GM12864 (cell line): ENCODE results near the gene CD99L2.

Experiments used
- DNase-seq: peaks from one replicate; pipeline ENCODE4 v3.0.0-alpha.2; 2011; ENCODE audit warnings: low read depth
- H3K4me3 ChIP-seq: 2 replicates; pipeline ENCODE4 v1.5.1; 2011; ENCODE audit warnings: mild to moderate bottlenecking, low read depth, low read length, control low read depth
- CTCF ChIP-seq: IDR thresholded peaks from 2 replicates; pipeline ENCODE4 v1.5.1; 2011; ENCODE audit warnings: low read depth, mild to moderate bottlenecking, moderate library complexity, low read length, control low read depth, inconsistent platforms; ENCODE audit errors: missing control alignments

Gene CD99L2

GRCh38 chrX:150898343-150899190 is at the start of gene CD99L2:
Gene CD99L2 (minus strand): TSS chrX:150898668. CDS start chrX:150898588, 80 bp downstream.
- TF ChIP-seq CTCF, result no peak
- DNase-seq, result no peak
- H3K4me3 ChIP-seq, result peak within 1 kb of the TSS; percentile 70

GRCh38 chrX:150944233-150944632 is 45.8 kb upstream of the CD99L2 start:
- no peak overlapping the region for H3K4me3 ChIP-seq
- DNase-seq, result no peak
- no peak for TF ChIP-seq CTCF

- TF ChIP-seq CTCF, result no peak
- H3K4me3 ChIP-seq, result no peak overlapping the region
- no peak for DNase-seq
These were observed 44.6 kb upstream of the CD99L2 start for GRCh38 chrX:150942942-150943594.

GRCh38 chrX:150941580-150941979 is 43.1 kb upstream of the CD99L2 start:
- no peak for TF ChIP-seq CTCF
- no peak overlapping the region for H3K4me3 ChIP-seq
- DNase-seq, result no peak

- no peak for DNase-seq
- no peak overlapping the region for H3K4me3 ChIP-seq
- no peak for TF ChIP-seq CTCF
These were observed 42.5 kb upstream of the CD99L2 start for GRCh38 chrX:150940844-150941495.

GRCh38 chrX:150936556-150936955 is 38.1 kb upstream of the CD99L2 start:
- no peak for TF ChIP-seq CTCF
- no peak overlapping the region for H3K4me3 ChIP-seq
- DNase-seq, result no peak
